Sigmoid colon (tissue), 4 donors: Measurements from ENCODE around the gene SLC5A2.

Source experiments
- CTCF ChIP-seq, 4 experiments: fragments of 450-650 bp in 3 of 4; fragments of 200-600 bp in 1 of 4; IDR thresholded peaks; one replicate each; pipeline ENCODE4 v1.5.1; 2016 to 2019; ENCODE audit warnings: antibody characterized with exemption in 4 of 4, mild to moderate bottlenecking in 3 of 4, moderate library complexity in 2 of 4
- EP300 ChIP-seq, 4 donors: sonication (generic); formaldehyde crosslinking; IDR thresholded peaks; one replicate each; pipeline ENCODE4 v1.6.1; 2017; ENCODE audit warnings: antibody characterized with exemption in 4 of 4
- POLR2A ChIP-seq, 2 donors: fragments of 450-650 bp; IDR thresholded peaks; one replicate each; pipeline ENCODE4 v1.6.1; 2016; ENCODE audit warnings: antibody characterized with exemption in 2 of 2, mild to moderate bottlenecking in 2 of 2, moderate library complexity in 2 of 2
- POLR2AphosphoS5 ChIP-seq, 4 donors: sonication (generic); formaldehyde crosslinking; IDR thresholded peaks; one replicate each; pipeline ENCODE4 v1.6.1; 2017; ENCODE audit warnings: antibody characterized with exemption in 4 of 4

DNA sequence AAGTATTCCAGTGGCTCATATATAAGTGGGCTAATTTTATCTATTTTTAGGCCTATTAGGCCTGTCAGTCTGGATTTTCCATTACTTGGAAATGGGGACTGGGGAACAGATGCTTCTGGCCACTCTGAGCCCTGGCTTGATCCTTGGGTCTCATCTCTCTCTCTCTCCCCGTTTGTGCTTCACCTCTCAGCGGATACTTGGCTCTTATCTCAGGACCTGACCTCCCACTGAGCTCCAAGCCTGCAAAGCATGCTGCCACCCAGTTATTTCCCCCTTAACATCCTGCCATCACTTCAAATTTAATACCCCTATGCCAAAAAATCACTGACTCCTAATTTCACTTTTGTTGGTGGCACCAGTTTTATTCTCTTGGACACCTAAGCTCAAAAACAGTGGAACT, 44.5 kb upstream of the SLC5A2 start:
- TF ChIP-seq POLR2A (IDR thresholded peaks at IDR 0.05) (no peak), POLR2AphosphoS5 (IDR thresholded peaks at IDR 0.05) (no peak), CTCF (IDR thresholded peaks at IDR 0.05) (no peak), EP300 (IDR thresholded peaks at IDR 0.05) (no peak)
